A673 (cell line): ENCODE data around the gene KANSL1.

Experiments
- EZH2 ChIP-seq: fragments of 200-600 bp; sonication (generic); IDR thresholded peaks from 2 replicates; pipeline ENCODE4 v1.6.1; 2017; ENCODE audit warnings: borderline replicate concordance, low read depth, mild to moderate bottlenecking, mixed read lengths, antibody characterized with exemption, low read length; ENCODE audit not compliant: poor library complexity, severe bottlenecking
- TF ChIP-seq, protein P1 (sequence below): fragments of 300-800, 200-600 bp; sonication (generic); conservative IDR thresholded peaks from 2 replicates; pipeline ENCODE4 v1.5.1; 2017; ENCODE audit warnings: low read depth, mild to moderate bottlenecking, antibody characterized with exemption, low read length, moderate library complexity, mixed read lengths

- TF ChIP-seq, protein P1, sequence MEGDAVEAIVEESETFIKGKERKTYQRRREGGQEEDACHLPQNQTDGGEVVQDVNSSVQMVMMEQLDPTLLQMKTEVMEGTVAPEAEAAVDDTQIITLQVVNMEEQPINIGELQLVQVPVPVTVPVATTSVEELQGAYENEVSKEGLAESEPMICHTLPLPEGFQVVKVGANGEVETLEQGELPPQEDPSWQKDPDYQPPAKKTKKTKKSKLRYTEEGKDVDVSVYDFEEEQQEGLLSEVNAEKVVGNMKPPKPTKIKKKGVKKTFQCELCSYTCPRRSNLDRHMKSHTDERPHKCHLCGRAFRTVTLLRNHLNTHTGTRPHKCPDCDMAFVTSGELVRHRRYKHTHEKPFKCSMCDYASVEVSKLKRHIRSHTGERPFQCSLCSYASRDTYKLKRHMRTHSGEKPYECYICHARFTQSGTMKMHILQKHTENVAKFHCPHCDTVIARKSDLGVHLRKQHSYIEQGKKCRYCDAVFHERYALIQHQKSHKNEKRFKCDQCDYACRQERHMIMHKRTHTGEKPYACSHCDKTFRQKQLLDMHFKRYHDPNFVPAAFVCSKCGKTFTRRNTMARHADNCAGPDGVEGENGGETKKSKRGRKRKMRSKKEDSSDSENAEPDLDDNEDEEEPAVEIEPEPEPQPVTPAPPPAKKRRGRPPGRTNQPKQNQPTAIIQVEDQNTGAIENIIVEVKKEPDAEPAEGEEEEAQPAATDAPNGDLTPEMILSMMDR: no peak
- no peak for TF ChIP-seq EZH2
Measured at GRCh38 chr17:46020023-46020761, 173.0 kb downstream of the KANSL1 start.
